Measurements from ENCODE around the gene SEC14L5. TPM values are rescaled to one million over a fixed set of nuclear protein-coding genes. Genes with fewer than 3 reads are reported as not detected.
"Not testable (repeated sequence)": the region's sequence is repeated elsewhere in the genome, so short reads cannot be mapped to it uniquely, and the experiment has no call there.

SEC14L5 gene
- total and polyA plus RNA-seq, 5 donors: 0.57 to 3.8 (median 1.4) TPM

GRCh38 chr16:4940719-4941118, 17.4 kb upstream of the SEC14L5 start:
- Histone ChIP-seq H3K27ac (ENCODE audit: low read length) (no peak overlapping the region), H3K9me3 (ENCODE audit: control insufficient read depth, low read length) (no peaks in the 10 kb centered on the region), H3K4me3 (ENCODE audit: low read length) (no peak overlapping the region), H3K4me1 (ENCODE audit: control insufficient read depth, insufficient read depth, low read length) (peaks cover 8% of the 10 kb centered on the region), H3K27me3 (ENCODE audit: control insufficient read depth, insufficient read depth) (no peaks in the 10 kb centered on the region)
- DNase-seq (peak in 1 of 3 donors; percentile 42), ATAC-seq (no peak)
- intact Hi-C loops (cut with DNase I): no loop called here
- WGBS: 61% methylated on average over 7 of the region's 7 CpGs

- ATAC-seq: no peak
- H3K4me1 ChIP-seq (ENCODE audit: control insufficient read depth, insufficient read depth, low read length): peaks cover 8% of the 10 kb centered on the region
- no peak overlapping the region for H3K4me3 ChIP-seq (ENCODE audit: low read length)
- WGBS: 76% methylated on average over 9 of the region's 9 CpGs
- H3K9me3 ChIP-seq (ENCODE audit: control insufficient read depth, low read length): no peaks in the 10 kb centered on the region
- peak in 1 of 3 donors; percentile 53 for DNase-seq
- no peaks in the 10 kb centered on the region for H3K27me3 ChIP-seq (ENCODE audit: control insufficient read depth, insufficient read depth)
- H3K27ac ChIP-seq (ENCODE audit: low read length): no peak overlapping the region
- intact Hi-C loops (cut with DNase I): no loop called here
Observed at GRCh38 chr16:4942481-4942880, 15.6 kb upstream of the SEC14L5 start.

GRCh38 chr16:4944333-4945281, 13.5 kb upstream of the SEC14L5 start:
- Histone ChIP-seq H3K27ac (ENCODE audit: low read length) (peak overlapping the region; percentile 21), H3K4me3 (ENCODE audit: low read length) (no peak overlapping the region), H3K4me1 (ENCODE audit: control insufficient read depth, insufficient read depth, low read length) (peaks cover 8% of the 10 kb centered on the region), H3K9me3 (ENCODE audit: control insufficient read depth, low read length) (no peaks in the 10 kb centered on the region), H3K27me3 (ENCODE audit: control insufficient read depth, insufficient read depth) (no peaks in the 10 kb centered on the region)
- 33% methylated on average over 20 of the region's 20 CpGs for WGBS
- ATAC-seq: peak; percentile 93 to 94
- DNase-seq: peak; percentile 92 to 95 (median 93)
- intact Hi-C loops (cut with DNase I): no loop called here

GRCh38 chr16:4945560-4946502, 12.3 kb upstream of the SEC14L5 start:
- intact Hi-C loops (cut with DNase I): no loop called here
- Histone ChIP-seq H3K4me1 (ENCODE audit: control insufficient read depth, insufficient read depth, low read length) (peaks cover 8% of the 10 kb centered on the region), H3K4me3 (ENCODE audit: low read length) (no peak overlapping the region), H3K27me3 (ENCODE audit: control insufficient read depth, insufficient read depth) (no peaks in the 10 kb centered on the region), H3K27ac (ENCODE audit: low read length) (no peak overlapping the region), H3K9me3 (ENCODE audit: control insufficient read depth, low read length) (no peaks in the 10 kb centered on the region)
- peak; percentile 45 to 72 (median 67) for DNase-seq
- 57% methylated on average over 11 of the region's 11 CpGs for WGBS
- ATAC-seq: peak in 1 of 2 donors; percentile 26

GRCh38 chr16:4946917-4947316, 11.2 kb upstream of the SEC14L5 start:
- DNase-seq (no peak), ATAC-seq (no peak)
- Histone ChIP-seq H3K4me3 (ENCODE audit: low read length) (no peak overlapping the region), H3K27ac (ENCODE audit: low read length) (no peak overlapping the region), H3K27me3 (ENCODE audit: control insufficient read depth, insufficient read depth) (no peaks in the 10 kb centered on the region), H3K4me1 (ENCODE audit: control insufficient read depth, insufficient read depth, low read length) (peaks cover 8% of the 10 kb centered on the region), H3K9me3 (ENCODE audit: control insufficient read depth, low read length) (no peaks in the 10 kb centered on the region)
- intact Hi-C loops (cut with DNase I): no loop called here

GRCh38 chr16:4947722-4948503, 10.2 kb upstream of the SEC14L5 start:
- Histone ChIP-seq H3K9me3 (ENCODE audit: control insufficient read depth, low read length) (no peaks in the 10 kb centered on the region), H3K4me1 (ENCODE audit: control insufficient read depth, insufficient read depth, low read length) (peaks cover 8% of the 10 kb centered on the region), H3K4me3 (ENCODE audit: low read length) (no peak overlapping the region), H3K27ac (ENCODE audit: low read length) (no peak overlapping the region), H3K27me3 (ENCODE audit: control insufficient read depth, insufficient read depth) (no peaks in the 10 kb centered on the region)
- DNase-seq: peak in 1 of 3 donors; percentile 13
- intact Hi-C loops (cut with DNase I): no loop called here
- ATAC-seq: no peak
- 56% methylated on average over 16 of the region's 16 CpGs for WGBS

- DNase-seq: no peak
- 69% methylated on average over 16 of the region's 16 CpGs for WGBS
- intact Hi-C loops (cut with DNase I): no loop called here
- no peaks in the 10 kb centered on the region for H3K9me3 ChIP-seq (ENCODE audit: control insufficient read depth, low read length)
- H3K4me1 ChIP-seq (ENCODE audit: control insufficient read depth, insufficient read depth, low read length): peaks cover 5% of the 10 kb centered on the region
- no peak overlapping the region for H3K27ac ChIP-seq (ENCODE audit: low read length)
- no peaks in the 10 kb centered on the region for H3K27me3 ChIP-seq (ENCODE audit: control insufficient read depth, insufficient read depth)
- H3K4me3 ChIP-seq (ENCODE audit: low read length): no peak overlapping the region
- ATAC-seq: no peak
Observed at GRCh38 chr16:4948903-4949766, 9.0 kb upstream of the SEC14L5 start.

GRCh38 chr16:4949986-4950385, 8.1 kb upstream of the SEC14L5 start:
- WGBS: 60% methylated on average over 10 of the region's 10 CpGs
- intact Hi-C loops (cut with DNase I): loop anchor here in 1 of 4 donors (10.0 kb wide), 2 partner anchors 145 to 255 kb away; partner anchors contain the start of genes NUDT16L1 and ROGDI
- ATAC-seq (no peak), DNase-seq (no peak)
- Histone ChIP-seq H3K4me3 (ENCODE audit: low read length) (no peak overlapping the region), H3K27ac (ENCODE audit: low read length) (no peak overlapping the region), H3K9me3 (ENCODE audit: control insufficient read depth, low read length) (no peaks in the 10 kb centered on the region), H3K27me3 (ENCODE audit: control insufficient read depth, insufficient read depth) (no peaks in the 10 kb centered on the region), H3K4me1 (ENCODE audit: control insufficient read depth, insufficient read depth, low read length) (peaks cover 3% of the 10 kb centered on the region)

DNA sequence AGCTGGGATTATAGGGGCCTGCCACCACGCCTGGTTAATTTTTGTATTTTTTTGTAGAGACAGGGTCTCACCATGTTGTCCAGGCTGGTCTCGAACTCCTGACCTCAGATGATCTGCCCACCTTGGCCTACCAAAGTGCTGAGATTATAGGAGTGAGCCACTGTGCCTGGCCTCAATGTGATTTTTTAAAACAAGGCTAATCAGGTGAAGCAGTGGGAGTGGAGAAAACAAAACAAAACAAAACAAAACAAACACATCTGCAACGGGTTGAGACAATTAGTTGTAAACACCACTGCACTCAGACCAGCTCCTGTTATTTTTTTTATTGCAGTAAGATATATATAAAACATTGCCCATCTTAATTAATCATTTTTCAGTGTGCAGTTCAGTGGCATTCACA, 6.5 kb upstream of the SEC14L5 start:
- not testable (repeated sequence) for H3K4me1 ChIP-seq (ENCODE audit: control insufficient read depth, insufficient read depth, low read length)
- WGBS: 64% methylated on average over 3 of the region's 3 CpGs

More for the DNA sequence above, 6.5 kb upstream of the SEC14L5 start:
- intact Hi-C loops (cut with DNase I): loop anchor here in 1 of 4 donors (10.0 kb wide), 2 partner anchors 147 to 257 kb away; partner anchors contain the start of genes NUDT16L1 and ROGDI
- not testable (repeated sequence) for H3K9me3 ChIP-seq (ENCODE audit: control insufficient read depth, low read length); DNase-seq; H3K27me3 ChIP-seq (ENCODE audit: control insufficient read depth, insufficient read depth); H3K4me3 ChIP-seq (ENCODE audit: low read length); ATAC-seq; H3K27ac ChIP-seq (ENCODE audit: low read length)
